Activated naive CD4-positive, alpha-beta T cell treated with anti-CD3 and anti-CD28 coated beads, Interleukin-2, amount 10 ng/mL, durations not matched to agents 7 days and 5 days (primary cell): ENCODE data around the gene ITIH5.

Source experiments
- CTCF ChIA-PET: fragments of 350-600 bp; sonication (Branson Sonifier 250); formaldehyde crosslinking; loops from one replicate; lab custom pipeline; 2021; ENCODE audit warnings: antibody characterized with exemption; lab: Charles Lee
- DNase-seq: peaks from one replicate; pipeline ENCODE4 v3.0.0-alpha.2; 2020
- H3K27ac Mint-ChIP-seq: one replicate; pipeline ENCODE4 v1.8.0; 2021; ENCODE audit warnings: mild to moderate bottlenecking, moderate library complexity, mixed read lengths
- H3K27me3 Mint-ChIP-seq: one replicate; pipeline ENCODE4 v1.8.0; 2021; ENCODE audit warnings: mild to moderate bottlenecking, mixed read lengths
- H3K36me3 Mint-ChIP-seq: one replicate; pipeline ENCODE4 v1.8.0; 2021; ENCODE audit warnings: mixed read lengths
- H3K4me1 Mint-ChIP-seq: one replicate; pipeline ENCODE4 v1.8.0; 2021; ENCODE audit warnings: mixed read lengths
- H3K4me3 Mint-ChIP-seq: one replicate; pipeline ENCODE4 v1.8.0; 2021; ENCODE audit warnings: mild to moderate bottlenecking, moderate library complexity, mixed read lengths
- H3K9me3 Mint-ChIP-seq: one replicate; pipeline ENCODE4 v1.8.0; 2021; ENCODE audit warnings: mixed read lengths

ITIH5 gene

DNA sequence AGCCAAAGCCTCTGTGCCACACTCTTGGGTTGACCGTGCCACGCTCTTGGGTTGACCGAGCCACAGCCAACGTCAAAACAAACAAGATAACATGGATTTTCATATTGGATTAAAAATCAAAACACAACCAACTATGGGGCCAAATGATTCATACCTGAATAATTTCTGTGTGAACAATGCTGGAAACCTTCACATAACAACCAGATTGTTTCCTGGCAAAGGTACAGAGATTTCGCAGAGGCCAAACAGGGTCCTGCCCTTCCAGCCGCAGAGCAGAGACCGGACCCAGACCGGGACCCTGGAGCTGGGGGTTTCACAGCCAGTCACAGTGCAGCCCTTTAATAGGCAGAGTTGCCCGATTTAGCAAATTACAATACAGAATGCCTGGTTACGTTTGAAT is 40.5 kb downstream of the ITIH5 start:
- Mint-ChIP-seq H3K9me3 (peaks cover 18% of the 10 kb centered on the region), H3K27ac (no peak overlapping the region), H3K27me3 (peaks cover 12% of the 10 kb centered on the region), H3K36me3 (no peaks in the 10 kb centered on the region), H3K4me1 (no peaks in the 10 kb centered on the region), H3K4me3 (no peak overlapping the region)
- DNase-seq = no peak
- CTCF ChIA-PET = interaction anchor here (0.7 kb wide), 1 partner anchor 101 kb away, joined by 3 read pairs; no protein-coding TSS in a partner anchor

DNA sequence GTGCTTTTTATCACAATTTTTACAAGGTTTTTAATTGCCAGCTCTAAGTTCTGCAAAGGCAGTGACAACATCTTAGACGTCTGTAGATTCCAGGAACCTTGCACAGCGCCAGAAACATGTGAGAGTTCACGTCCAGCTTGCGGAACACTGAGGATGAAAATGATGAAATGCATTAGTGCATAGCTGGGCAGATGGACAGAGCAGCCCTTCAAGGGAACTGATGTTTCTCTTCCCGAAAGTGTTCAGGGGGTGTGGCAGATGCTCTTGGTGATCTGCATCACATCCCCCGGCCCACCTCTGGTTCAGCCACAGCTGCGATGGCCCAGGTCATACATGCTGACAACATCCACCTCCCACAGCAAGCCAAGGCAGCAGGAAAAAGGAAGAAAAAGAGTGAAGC is 40.9 kb downstream of the ITIH5 start:
- H3K4me3 Mint-ChIP-seq = no peak overlapping the region
- H3K36me3 Mint-ChIP-seq = no peaks in the 10 kb centered on the region
- peaks cover 18% of the 10 kb centered on the region for H3K9me3 Mint-ChIP-seq
- no peaks in the 10 kb centered on the region for H3K4me1 Mint-ChIP-seq
- H3K27me3 Mint-ChIP-seq = peaks cover 8% of the 10 kb centered on the region
- H3K27ac Mint-ChIP-seq = no peak overlapping the region
- CTCF ChIA-PET = interaction anchor here (0.7 kb wide), 1 partner anchor 100 kb away, joined by 3 read pairs; no protein-coding TSS in a partner anchor
- DNase-seq = no peak

GRCh38 chr10:7625009-7625408 is 41.8 kb downstream of the ITIH5 start:
- peaks cover 6% of the 10 kb centered on the region for H3K27me3 Mint-ChIP-seq
- H3K27ac Mint-ChIP-seq = no peak overlapping the region
- peaks cover 18% of the 10 kb centered on the region for H3K9me3 Mint-ChIP-seq
- no peaks in the 10 kb centered on the region for H3K4me1 Mint-ChIP-seq
- no peak overlapping the region for H3K4me3 Mint-ChIP-seq
- no peaks in the 10 kb centered on the region for H3K36me3 Mint-ChIP-seq
- no peak for DNase-seq
- CTCF ChIA-PET = interaction anchor here (1.4 kb wide), 1 partner anchor 62 kb away, joined by 3 read pairs; no protein-coding TSS in a partner anchor

DNA sequence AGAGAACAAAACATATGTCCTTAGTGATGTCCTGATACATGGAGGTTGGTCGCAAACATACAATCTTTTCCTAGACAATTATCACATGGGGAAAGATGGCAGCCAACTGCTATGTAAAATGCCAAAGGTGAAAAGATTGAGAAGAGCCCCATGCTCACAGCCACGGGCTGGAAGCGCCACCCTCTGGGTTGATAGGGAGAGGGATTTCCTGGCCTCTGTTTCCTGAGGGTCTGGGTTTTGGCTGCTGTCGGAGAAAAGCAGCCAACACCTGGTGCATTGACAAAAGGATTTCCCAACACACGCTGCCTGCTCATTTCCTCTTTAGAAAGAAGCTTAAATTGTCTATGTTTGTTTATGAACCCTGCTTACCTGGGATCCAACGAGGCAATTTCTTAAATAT is 43.8 kb downstream of the ITIH5 start:
- Mint-ChIP-seq H3K36me3 (no peaks in the 10 kb centered on the region), H3K27ac (no peak overlapping the region), H3K4me1 (no peaks in the 10 kb centered on the region), H3K9me3 (peaks cover under 1% of the 10 kb centered on the region), H3K4me3 (no peak overlapping the region), H3K27me3 (peaks cover 11% of the 10 kb centered on the region)
- CTCF ChIA-PET = interaction anchor here (1.6 to 1.8 kb wide), 2 partner anchors 64 to 97 kb away, joined by 4 to 6 read pairs; no protein-coding TSS in a partner anchor
- no peak for DNase-seq

- CTCF ChIA-PET = no interaction called here
- Mint-ChIP-seq H3K4me3 (no peak overlapping the region), H3K27me3 (peaks cover 11% of the 10 kb centered on the region), H3K27ac (no peak overlapping the region), H3K9me3 (no peaks in the 10 kb centered on the region), H3K4me1 (no peaks in the 10 kb centered on the region), H3K36me3 (no peaks in the 10 kb centered on the region)
- no peak for DNase-seq
These were observed 48.3 kb downstream of the ITIH5 start for GRCh38 chr10:7618461-7618860.

- H3K9me3 Mint-ChIP-seq = no peaks in the 10 kb centered on the region
- H3K36me3 Mint-ChIP-seq = no peaks in the 10 kb centered on the region
- H3K4me3 Mint-ChIP-seq = no peak overlapping the region
- DNase-seq = no peak
- H3K27ac Mint-ChIP-seq = no peak overlapping the region
- CTCF ChIA-PET = no interaction called here
- H3K4me1 Mint-ChIP-seq = no peaks in the 10 kb centered on the region
- peaks cover 7% of the 10 kb centered on the region for H3K27me3 Mint-ChIP-seq
These were observed 54.9 kb downstream of the ITIH5 start for GRCh38 chr10:7611909-7612308.

DNA sequence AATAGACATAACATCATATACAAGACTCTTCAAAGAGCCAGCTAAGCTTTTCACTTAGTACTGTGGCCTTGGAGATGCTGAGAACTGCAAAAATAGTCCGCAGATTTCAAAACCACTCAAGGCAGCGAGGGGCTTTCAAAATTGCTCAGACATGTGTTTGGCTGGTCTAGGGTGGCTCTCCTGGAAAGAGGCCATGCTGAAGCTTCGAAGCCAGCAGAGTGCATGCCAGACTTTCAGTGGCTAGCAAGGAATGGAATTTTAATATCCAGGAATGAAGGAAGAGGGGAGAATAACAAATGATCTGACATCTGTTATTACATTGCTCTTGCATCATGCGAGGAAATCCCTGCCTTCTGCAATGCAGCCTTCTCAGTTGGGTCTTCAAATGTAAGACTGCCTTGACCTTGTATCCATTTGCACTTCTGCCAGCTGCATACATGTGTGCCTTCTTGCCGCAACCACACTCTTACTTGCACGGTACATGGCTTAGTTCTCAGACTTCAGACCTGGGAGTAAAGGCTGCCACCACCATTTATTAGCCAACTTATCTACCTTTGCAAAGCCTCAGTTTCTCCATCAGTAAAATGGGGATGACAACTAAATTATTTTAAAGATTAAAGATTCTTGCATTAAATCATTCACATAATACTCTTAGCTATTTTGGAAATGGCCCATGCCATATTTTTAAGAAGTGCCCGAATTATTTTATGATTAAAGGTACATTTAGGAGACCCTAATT is 55.9 kb downstream of the ITIH5 start:
- Mint-ChIP-seq H3K27me3 (peaks cover 7% of the 10 kb centered on the region), H3K9me3 (no peaks in the 10 kb centered on the region), H3K36me3 (no peaks in the 10 kb centered on the region), H3K4me1 (no peaks in the 10 kb centered on the region), H3K4me3 (no peak overlapping the region), H3K27ac (no peak overlapping the region)
- CTCF ChIA-PET = no interaction called here
- no peak for DNase-seq

- H3K27me3 Mint-ChIP-seq = peaks cover 7% of the 10 kb centered on the region
- no peak overlapping the region for H3K27ac Mint-ChIP-seq
- no peaks in the 10 kb centered on the region for H3K9me3 Mint-ChIP-seq
- no peak overlapping the region for H3K4me3 Mint-ChIP-seq
- CTCF ChIA-PET = interaction anchor here (1.7 kb wide), 1 partner anchor 85 kb away, joined by 6 read pairs; no protein-coding TSS in a partner anchor
- H3K36me3 Mint-ChIP-seq = no peaks in the 10 kb centered on the region
- no peaks in the 10 kb centered on the region for H3K4me1 Mint-ChIP-seq
- no peak for DNase-seq
These were observed 56.7 kb downstream of the ITIH5 start for GRCh38 chr10:7610026-7610425.

GRCh38 chr10:7609556-7609955 is 57.2 kb downstream of the ITIH5 start:
- Mint-ChIP-seq H3K4me1 (no peaks in the 10 kb centered on the region), H3K27me3 (peaks cover 7% of the 10 kb centered on the region), H3K9me3 (no peaks in the 10 kb centered on the region), H3K36me3 (no peaks in the 10 kb centered on the region), H3K4me3 (no peak overlapping the region), H3K27ac (no peak overlapping the region)
- CTCF ChIA-PET = interaction anchor here (1.7 kb wide), 1 partner anchor 84 kb away, joined by 6 read pairs; no protein-coding TSS in a partner anchor
- DNase-seq = no peak

GRCh38 chr10:7608001-7608400 is 58.8 kb downstream of the ITIH5 start:
- DNase-seq = no peak
- Mint-ChIP-seq H3K36me3 (no peaks in the 10 kb centered on the region), H3K9me3 (no peaks in the 10 kb centered on the region), H3K4me3 (no peak overlapping the region), H3K27me3 (peaks cover 7% of the 10 kb centered on the region), H3K4me1 (no peaks in the 10 kb centered on the region), H3K27ac (no peak overlapping the region)
- CTCF ChIA-PET = no interaction called here

GRCh38 chr10:7606951-7607404 is 59.8 kb downstream of the ITIH5 start:
- CTCF ChIA-PET = no interaction called here
- Mint-ChIP-seq H3K36me3 (no peaks in the 10 kb centered on the region), H3K4me1 (no peaks in the 10 kb centered on the region), H3K4me3 (no peak overlapping the region), H3K9me3 (no peaks in the 10 kb centered on the region), H3K27ac (no peak overlapping the region), H3K27me3 (peaks cover 7% of the 10 kb centered on the region)
- no peak for DNase-seq

- no peaks in the 10 kb centered on the region for H3K9me3 Mint-ChIP-seq
- peaks cover 10% of the 10 kb centered on the region for H3K4me1 Mint-ChIP-seq
- CTCF ChIA-PET = no interaction called here
- no peaks in the 10 kb centered on the region for H3K36me3 Mint-ChIP-seq
- no peak overlapping the region for H3K27ac Mint-ChIP-seq
- H3K27me3 Mint-ChIP-seq = peaks cover 6% of the 10 kb centered on the region
- no peak for DNase-seq
- H3K4me3 Mint-ChIP-seq = no peak overlapping the region
These were observed 61.0 kb downstream of the ITIH5 start for GRCh38 chr10:7605565-7606295.

GRCh38 chr10:7601023-7601656 is 65.6 kb downstream of the ITIH5 start:
- Mint-ChIP-seq H3K4me1 (peaks cover 16% of the 10 kb centered on the region), H3K4me3 (no peak overlapping the region), H3K27ac (no peak overlapping the region), H3K36me3 (no peaks in the 10 kb centered on the region), H3K27me3 (peaks cover 3% of the 10 kb centered on the region), H3K9me3 (no peaks in the 10 kb centered on the region)
- DNase-seq = no peak
- CTCF ChIA-PET = interaction anchor here (0.6 kb wide), 2 partner anchors 86 to 561 kb away, joined by 3 to 4 read pairs; no protein-coding TSS in a partner anchor

DNA sequence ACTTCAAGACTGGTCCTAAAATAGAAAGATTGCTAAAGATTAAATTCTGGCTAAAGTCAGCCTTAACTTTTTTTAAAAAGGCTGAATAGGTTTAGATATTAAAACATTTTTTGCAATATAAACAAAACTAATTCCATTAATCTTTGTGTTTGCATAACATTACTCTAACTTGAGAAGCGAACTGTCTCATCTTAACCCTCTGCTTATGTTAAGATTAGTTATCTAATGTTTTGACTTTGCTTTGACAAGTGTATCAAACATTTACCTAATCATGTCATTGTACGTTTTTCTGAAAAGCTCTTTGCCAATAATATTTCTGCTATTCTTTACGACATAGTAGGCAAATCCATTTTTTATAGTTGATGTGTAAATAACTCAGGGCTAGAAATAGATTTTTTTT is 68.0 kb downstream of the ITIH5 start:
- no peak for DNase-seq
- no peaks in the 10 kb centered on the region for H3K9me3 Mint-ChIP-seq
- H3K27me3 Mint-ChIP-seq = peaks cover 3% of the 10 kb centered on the region
- peaks cover 16% of the 10 kb centered on the region for H3K4me1 Mint-ChIP-seq
- CTCF ChIA-PET = no interaction called here
- H3K36me3 Mint-ChIP-seq = no peaks in the 10 kb centered on the region
- no peak overlapping the region for H3K27ac Mint-ChIP-seq
- H3K4me3 Mint-ChIP-seq = no peak overlapping the region
